ENCODE data around the gene TMEM208.

Gene TMEM208

DNA sequence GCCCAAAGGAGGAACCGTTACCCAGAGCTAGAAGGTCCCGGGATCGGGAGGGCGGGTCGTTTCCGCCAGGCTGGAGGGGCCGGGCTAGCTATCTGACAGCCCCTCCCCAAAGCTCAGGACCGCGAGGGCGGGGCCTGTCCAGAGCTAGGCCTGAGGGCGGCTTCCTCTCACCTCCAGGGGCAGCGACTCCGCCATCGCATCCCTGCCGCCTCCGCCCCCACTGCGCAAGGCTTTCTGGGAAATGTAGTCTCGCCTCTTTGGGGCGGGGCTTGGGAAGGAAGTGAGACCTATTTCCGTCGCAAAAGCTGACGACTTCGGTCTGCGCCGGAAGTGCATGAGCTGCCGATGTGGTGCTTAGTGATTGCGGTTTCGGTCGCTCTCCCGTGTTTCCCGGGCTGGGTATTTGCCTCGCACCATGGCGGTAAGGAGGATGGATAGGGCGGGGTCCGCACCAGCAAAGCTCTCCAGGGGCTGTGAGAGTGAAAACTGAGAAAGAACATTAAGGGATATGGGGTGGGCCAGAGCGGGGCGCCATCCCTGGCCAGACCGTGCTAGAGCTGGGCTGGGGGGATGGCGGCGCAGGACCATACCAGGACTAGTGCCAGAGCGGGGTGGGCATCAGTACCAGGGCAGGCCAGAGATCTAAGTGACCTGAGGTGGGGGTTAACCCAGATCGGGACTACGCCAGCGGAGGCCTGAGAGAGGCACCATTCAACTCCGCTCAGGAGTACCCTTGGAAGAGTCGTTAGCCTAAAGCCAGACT, at the start of gene TMEM208:
TMEM208 (plus strand) TSS at position 327 of the 763 bp plus-strand sequence; CDS start at position 416, 89 bp downstream.
- DNase-seq (ENCODE audit: low spot score) = peak; percentile 99
- H3K9me3 Mint-ChIP-seq = no peaks in the 10 kb centered on the region
- H3K27ac Mint-ChIP-seq = peak within 1 kb of the TSS; percentile 98
- H3K36me3 Mint-ChIP-seq (ENCODE audit: low read depth) = peaks cover 28% of the 10 kb centered on the region
- H3K4me1 Mint-ChIP-seq (ENCODE audit: low read depth) = peaks cover 42% of the 10 kb centered on the region
- no peaks in the 10 kb centered on the region for H3K27me3 Mint-ChIP-seq (ENCODE audit: low read depth)
- peak within 1 kb of the TSS; percentile 99 for H3K4me3 Mint-ChIP-seq

DNA sequence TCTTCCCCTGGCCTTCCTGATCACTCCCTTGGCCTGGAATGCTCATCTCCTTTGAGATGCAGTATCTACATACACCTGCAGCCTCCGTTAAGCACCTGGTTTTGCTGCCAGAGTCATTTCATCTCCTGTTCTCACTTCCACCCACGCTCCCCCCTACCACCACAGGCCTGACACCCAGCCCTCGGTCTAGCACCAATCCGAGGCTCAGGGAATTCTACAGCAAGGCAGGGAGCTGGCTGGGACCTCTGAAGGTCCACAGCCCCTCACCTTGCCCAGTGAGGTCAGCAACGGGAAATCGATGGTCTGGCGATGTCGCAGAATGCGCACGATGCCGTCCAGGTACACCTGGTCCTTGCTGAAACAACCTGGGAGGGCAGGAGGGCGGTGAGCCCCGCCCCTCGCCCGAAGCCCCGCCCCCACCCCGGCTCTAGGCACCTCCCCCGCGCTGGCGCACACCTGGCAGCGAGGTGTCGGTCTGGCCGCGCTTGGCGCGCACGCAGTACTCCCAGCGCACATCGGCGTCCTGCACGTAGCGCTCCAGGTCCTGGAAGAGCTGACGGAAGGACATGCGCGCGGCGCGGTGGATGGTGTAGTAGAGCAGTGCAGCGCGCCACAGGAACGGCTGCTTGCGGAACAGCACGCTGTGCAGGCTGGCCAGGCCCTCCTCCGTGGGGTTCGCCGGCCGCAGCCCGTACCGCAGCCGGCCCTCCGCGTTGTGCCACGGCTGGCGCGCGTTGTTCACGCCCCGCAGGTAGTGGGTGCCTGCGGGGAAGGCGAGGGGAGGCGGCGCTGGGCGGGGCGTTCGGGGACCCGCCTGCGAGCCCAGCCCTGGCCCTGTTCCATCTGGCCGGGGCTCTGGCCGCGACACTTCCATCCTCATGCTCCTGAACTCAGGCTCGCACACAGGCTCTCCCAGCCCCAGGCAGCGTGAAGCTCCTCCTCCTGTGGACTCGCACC, 48.9 kb upstream of the TMEM208 start:
- H3K9me3 Mint-ChIP-seq = no peaks in the 10 kb centered on the region
- H3K36me3 Mint-ChIP-seq (ENCODE audit: low read depth) = peaks cover 16% of the 10 kb centered on the region
- H3K27ac Mint-ChIP-seq = no peak overlapping the region

GRCh38 chr16:67179421-67180080, 47.4 kb upstream of the TMEM208 start:
- Mint-ChIP-seq H3K4me3 (no peak overlapping the region), H3K9me3 (no peaks in the 10 kb centered on the region), H3K36me3 (ENCODE audit: low read depth) (peaks cover 10% of the 10 kb centered on the region), H3K27me3 (ENCODE audit: low read depth) (peaks cover 3% of the 10 kb centered on the region), H3K27ac (no peak overlapping the region), H3K4me1 (ENCODE audit: low read depth) (peaks cover 23% of the 10 kb centered on the region)
- DNase-seq (ENCODE audit: low spot score) = no peak

More for the DNA sequence above, 48.9 kb upstream of the TMEM208 start:
- H3K4me3 Mint-ChIP-seq = peak overlapping the region; percentile 59
- peak; percentile 35 for DNase-seq (ENCODE audit: low spot score)
- H3K4me1 Mint-ChIP-seq (ENCODE audit: low read depth) = peaks cover 31% of the 10 kb centered on the region
- peaks cover 5% of the 10 kb centered on the region for H3K27me3 Mint-ChIP-seq (ENCODE audit: low read depth)

DNA sequence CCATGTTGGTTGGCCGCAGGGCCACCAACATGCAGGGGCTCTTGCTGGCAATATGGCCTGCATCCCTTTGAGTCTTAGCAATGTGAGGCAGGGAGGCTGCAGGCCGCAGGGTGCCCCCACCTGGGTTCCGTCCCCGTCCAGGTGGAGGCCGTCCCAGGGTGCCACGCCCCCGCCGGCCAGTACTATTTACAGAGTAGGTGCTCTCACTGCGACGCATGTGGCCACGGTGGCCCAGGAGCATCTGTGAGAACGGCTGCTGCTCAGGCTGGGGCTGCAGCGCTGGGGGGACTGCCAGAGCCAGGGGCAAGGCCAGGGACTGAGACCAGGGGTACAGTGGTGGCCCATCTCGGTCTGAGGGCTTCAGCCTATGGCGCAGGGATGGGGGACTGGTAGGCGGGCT, 46.8 kb upstream of the TMEM208 start:
- H3K9me3 Mint-ChIP-seq = no peaks in the 10 kb centered on the region
- H3K27me3 Mint-ChIP-seq (ENCODE audit: low read depth) = peaks cover 5% of the 10 kb centered on the region
- no peak overlapping the region for H3K4me3 Mint-ChIP-seq
- peaks cover 25% of the 10 kb centered on the region for H3K4me1 Mint-ChIP-seq (ENCODE audit: low read depth)
- no peak overlapping the region for H3K27ac Mint-ChIP-seq
- peaks cover 10% of the 10 kb centered on the region for H3K36me3 Mint-ChIP-seq (ENCODE audit: low read depth)
- no peak for DNase-seq (ENCODE audit: low spot score)

- H3K9me3 Mint-ChIP-seq = no peaks in the 10 kb centered on the region
- H3K4me1 Mint-ChIP-seq (ENCODE audit: low read depth) = peaks cover 26% of the 10 kb centered on the region
- peaks cover 11% of the 10 kb centered on the region for H3K27me3 Mint-ChIP-seq (ENCODE audit: low read depth)
- no peak overlapping the region for H3K4me3 Mint-ChIP-seq
- peaks cover 5% of the 10 kb centered on the region for H3K36me3 Mint-ChIP-seq (ENCODE audit: low read depth)
- DNase-seq (ENCODE audit: low spot score) = no peak
- no peak overlapping the region for H3K27ac Mint-ChIP-seq
Observed at GRCh38 chr16:67181346-67181745, 45.6 kb upstream of the TMEM208 start.

GRCh38 chr16:67182288-67182687, 44.6 kb upstream of the TMEM208 start:
- no peak overlapping the region for H3K27ac Mint-ChIP-seq
- H3K4me1 Mint-ChIP-seq (ENCODE audit: low read depth) = peaks cover 21% of the 10 kb centered on the region
- H3K9me3 Mint-ChIP-seq = no peaks in the 10 kb centered on the region
- no peak overlapping the region for H3K4me3 Mint-ChIP-seq
- no peaks in the 10 kb centered on the region for H3K36me3 Mint-ChIP-seq (ENCODE audit: low read depth)
- peaks cover 8% of the 10 kb centered on the region for H3K27me3 Mint-ChIP-seq (ENCODE audit: low read depth)
- DNase-seq (ENCODE audit: low spot score) = no peak

- Mint-ChIP-seq H3K27ac (no peak overlapping the region), H3K4me1 (ENCODE audit: low read depth) (peaks cover 16% of the 10 kb centered on the region), H3K27me3 (ENCODE audit: low read depth) (peaks cover 8% of the 10 kb centered on the region), H3K36me3 (ENCODE audit: low read depth) (no peaks in the 10 kb centered on the region), H3K4me3 (no peak overlapping the region), H3K9me3 (no peaks in the 10 kb centered on the region)
- DNase-seq (ENCODE audit: low spot score) = no peak
Observed at GRCh38 chr16:67183284-67183626, 43.7 kb upstream of the TMEM208 start.

DNA sequence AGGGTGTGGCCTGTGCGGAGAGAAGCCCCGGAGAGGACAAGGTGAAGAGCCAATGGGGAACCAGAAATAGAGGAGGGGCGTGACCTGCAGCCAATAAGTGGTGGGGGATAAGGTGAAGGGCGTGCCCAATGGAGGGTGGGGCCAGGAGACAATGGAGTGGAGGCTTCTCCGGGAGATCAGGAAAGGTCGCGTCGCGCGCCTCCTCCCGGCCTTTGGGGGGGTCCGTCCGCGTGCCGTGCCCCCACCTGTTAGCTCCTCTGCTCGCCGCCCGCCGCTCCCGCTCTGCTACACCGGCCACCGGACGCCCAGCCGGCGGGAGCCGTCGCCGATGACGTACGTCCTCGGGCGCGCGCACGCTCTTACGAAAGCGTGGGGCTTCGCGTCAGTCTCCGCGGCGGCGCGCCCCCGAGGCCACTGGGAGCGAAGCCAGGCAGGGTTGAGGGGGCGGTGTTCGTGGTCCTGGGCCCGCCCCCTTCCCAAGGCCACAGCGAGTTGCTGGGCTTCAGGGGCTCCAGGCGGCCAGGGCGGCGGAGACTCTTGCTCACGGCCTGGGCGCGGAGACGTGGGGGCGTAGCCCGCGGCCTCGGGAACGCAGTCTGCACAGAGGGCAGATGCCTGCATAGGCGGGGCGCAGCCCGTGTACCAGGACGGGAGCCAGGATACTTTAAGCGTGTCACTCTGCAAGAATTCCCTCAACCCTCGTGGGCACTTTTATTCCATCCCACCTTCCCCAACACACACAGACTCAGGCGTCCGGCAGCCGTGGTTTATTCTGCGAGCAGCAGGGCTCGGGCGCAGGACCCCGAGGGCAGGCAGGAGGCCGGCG, 43.1 kb upstream of the TMEM208 start, which contains the start of gene MATCAP1:
MATCAP1 (minus strand) TSS at position 337 of the 826 bp plus-strand sequence. CDS start 3,353 bp downstream, outside the sequence.
- Mint-ChIP-seq H3K27ac (peak within 1 kb of the TSS; percentile 66), H3K4me3 (peak within 1 kb of the TSS; percentile 90), H3K36me3 (ENCODE audit: low read depth) (no peaks in the 10 kb centered on the region), H3K27me3 (ENCODE audit: low read depth) (peaks cover 8% of the 10 kb centered on the region), H3K4me1 (ENCODE audit: low read depth) (peaks cover 13% of the 10 kb centered on the region), H3K9me3 (no peaks in the 10 kb centered on the region)
- peak; percentile 94 for DNase-seq (ENCODE audit: low spot score)

GRCh38 chr16:67184453-67184994, 42.4 kb upstream of the TMEM208 start:
- no peak for DNase-seq (ENCODE audit: low spot score)
- peak overlapping the region; percentile 90 for H3K4me3 Mint-ChIP-seq
- H3K27me3 Mint-ChIP-seq (ENCODE audit: low read depth) = peaks cover 8% of the 10 kb centered on the region
- no peaks in the 10 kb centered on the region for H3K9me3 Mint-ChIP-seq
- no peak overlapping the region for H3K27ac Mint-ChIP-seq
- H3K36me3 Mint-ChIP-seq (ENCODE audit: low read depth) = no peaks in the 10 kb centered on the region
- peaks cover 10% of the 10 kb centered on the region for H3K4me1 Mint-ChIP-seq (ENCODE audit: low read depth)

GRCh38 chr16:67184995-67185650, 41.8 kb upstream of the TMEM208 start:
- Mint-ChIP-seq H3K27ac (peak overlapping the region; percentile 85), H3K4me3 (peak overlapping the region; percentile 90), H3K9me3 (no peaks in the 10 kb centered on the region), H3K36me3 (ENCODE audit: low read depth) (no peaks in the 10 kb centered on the region), H3K4me1 (ENCODE audit: low read depth) (peaks cover 10% of the 10 kb centered on the region), H3K27me3 (ENCODE audit: low read depth) (peaks cover 8% of the 10 kb centered on the region)
- peak; percentile 83 for DNase-seq (ENCODE audit: low spot score)

DNA sequence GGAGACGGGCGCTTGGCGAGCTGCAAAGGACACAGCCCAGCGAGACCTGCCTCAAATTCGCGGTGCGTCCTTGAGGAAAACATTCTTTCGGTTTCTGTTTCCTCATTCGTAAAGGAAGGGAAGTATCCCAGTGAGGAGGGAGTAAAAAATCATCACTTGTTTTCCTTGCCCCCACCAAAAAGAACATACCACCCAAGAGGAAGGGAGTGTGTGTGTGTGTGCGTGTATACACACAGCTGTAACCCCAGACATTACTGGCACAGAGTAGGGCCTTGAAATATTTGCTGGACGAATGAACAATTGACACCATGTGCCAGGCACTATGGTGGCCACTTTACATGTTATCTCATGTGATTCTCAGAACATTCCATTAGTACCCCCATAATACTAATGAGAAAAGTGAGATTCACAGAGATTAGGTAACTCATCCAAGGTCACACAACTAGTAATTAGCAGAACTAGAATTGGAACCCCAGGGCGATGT, 41.2 kb upstream of the TMEM208 start:
- peaks cover 8% of the 10 kb centered on the region for H3K27me3 Mint-ChIP-seq (ENCODE audit: low read depth)
- DNase-seq (ENCODE audit: low spot score) = no peak
- H3K27ac Mint-ChIP-seq = no peak overlapping the region
- H3K4me3 Mint-ChIP-seq = peak overlapping the region; percentile 90
- no peaks in the 10 kb centered on the region for H3K9me3 Mint-ChIP-seq
- H3K36me3 Mint-ChIP-seq (ENCODE audit: low read depth) = no peaks in the 10 kb centered on the region
- H3K4me1 Mint-ChIP-seq (ENCODE audit: low read depth) = peaks cover 10% of the 10 kb centered on the region

DNA sequence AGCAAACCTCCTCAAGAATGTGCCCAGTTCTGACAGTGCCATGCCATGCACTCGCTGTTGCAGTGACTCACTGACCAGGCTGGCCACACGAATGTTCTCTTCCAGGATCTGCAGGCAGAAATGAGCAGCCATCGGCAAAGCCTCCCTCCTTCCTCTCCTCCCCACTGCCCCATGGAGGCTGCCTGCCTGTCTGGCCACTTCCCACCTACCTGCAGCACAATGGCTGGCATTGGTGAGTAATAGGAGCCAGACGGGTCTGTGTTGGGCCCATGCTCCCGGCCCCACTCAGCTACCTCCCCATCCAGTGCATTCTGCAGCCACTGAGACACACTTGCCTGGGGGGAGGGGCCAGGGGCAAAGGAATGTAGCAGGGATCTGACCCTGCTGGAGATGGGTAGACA, 40.4 kb upstream of the TMEM208 start:
- H3K4me1 Mint-ChIP-seq (ENCODE audit: low read depth) = peaks cover 16% of the 10 kb centered on the region
- no peaks in the 10 kb centered on the region for H3K9me3 Mint-ChIP-seq
- H3K36me3 Mint-ChIP-seq (ENCODE audit: low read depth) = no peaks in the 10 kb centered on the region
- H3K27me3 Mint-ChIP-seq (ENCODE audit: low read depth) = peaks cover 8% of the 10 kb centered on the region
- no peak for DNase-seq (ENCODE audit: low spot score)
- no peak overlapping the region for H3K27ac Mint-ChIP-seq
- no peak overlapping the region for H3K4me3 Mint-ChIP-seq

Data from T-helper 2 cell treated with Interferon-gamma antibody and Interleukin-4, amounts not matched to agents 5 μg/mL and 100 μg/mL, for 36 hours (primary cell).